Measurements from ENCODE around the gene RPS6KA3.

- TF ChIP-seq EZH2phosphoT487 (IDR thresholded peaks at IDR 0.05; ENCODE audit: low read depth, severe bottlenecking, unreplicated experiment) (no peak), CTCF (IDR thresholded peaks at IDR 0.05; ENCODE audit: poor library complexity) (no peak), EZH2 (IDR thresholded peaks at IDR 0.05; ENCODE audit: borderline replicate concordance) (no peak)
Observed at GRCh38 chrX:20227116-20227515, 39.6 kb downstream of the RPS6KA3 start.
